HCT116 (cell line): ENCODE results near the gene TBC1D1. TPM values are rescaled to one million over a fixed set of nuclear protein-coding genes. Genes with fewer than 3 reads are reported as not detected.

Source experiments
- ATAC-seq: fragments of 200-7000 bp; cut with Tn5 transposase; 2 replicates; pipeline ENCODE4 v1.9.1; 2020; ENCODE audit warnings: mild to moderate bottlenecking, moderate library complexity
- BruUV-seq: library from RNA; stranded (reverse); fragments of 400-500 nt; replicated peaks from 2 replicates; lab custom pipeline; 2021; lab: Mats Ljungman, UMichigan
- CTCF ChIA-PET: fragments of 300-600 bp; sonication (Branson Sonifier 250); formaldehyde crosslinking; loops from one replicate; lab custom pipeline; 2021; ENCODE audit warnings: antibody characterized with exemption; lab: Charles Lee
- POLR2A ChIA-PET: fragments of 300-600, 350-600 bp; sonication (Branson Sonifier 250); formaldehyde crosslinking; loops from one replicate; lab custom pipeline; 2021; ENCODE audit warnings: antibody characterized with exemption; lab: Charles Lee
- RAD21 ChIA-PET, 2 experiments: fragments of 300-600 bp; sonication (Branson Sonifier 250); formaldehyde crosslinking; loops; one replicate each; lab custom pipeline; 2023; ENCODE audit warnings: low total read pairs in 2 of 2; ENCODE audit not compliant: uncharacterized antibody in 2 of 2, unreplicated experiment in 2 of 2, low non-redundant PET in 1 of 2; lab: Charles Lee
- DNase-seq: peaks from one replicate; pipeline ENCODE4 v3.0.0-alpha.2; 2010; ENCODE audit warnings: low read depth, low spot score
- H2AFZ ChIP-seq: fragments of 200-600 bp; shearing (Covaris generic), sonication (generic); 2 replicates; pipeline ENCODE4 v1.6.1; 2017; ENCODE audit warnings: low read depth, mixed run types, mixed read lengths, antibody characterized with exemption, low read length; ENCODE audit not compliant: poor library complexity, severe bottlenecking
- H3K27ac ChIP-seq: 2 replicates; pipeline ENCODE4 v1.5.1; 2012; ENCODE audit warnings: low read depth, low read length
- H3K27me3 ChIP-seq: fragments of 200-600 bp; sonication (generic); 2 replicates; pipeline ENCODE4 v1.6.1; 2016; ENCODE audit warnings: mixed run types, low read length, mixed read lengths; ENCODE audit not compliant: insufficient read depth
- H3K36me3 ChIP-seq, 2 experiments: fragments of 200-500 bp in 1 of 2; fragments of 200-600 bp in 1 of 2; sonication (Bioruptor generic) in 1 of 2; sonication (generic) in 1 of 2; 2 replicates each; pipeline versions ENCODE4 v1.5.1 to v1.6.1; 2014 to 2016; ENCODE audit warnings: low read length in 2 of 2, inconsistent platforms in 1 of 2, mixed read lengths in 1 of 2, mixed run types in 1 of 2; ENCODE audit not compliant: insufficient read depth in 2 of 2, control insufficient read depth in 1 of 2
- H3K4me1 ChIP-seq, 2 experiments: fragments of 200-600 bp in 1 of 2; sonication (generic) in 1 of 2; 2 replicates each; pipeline versions ENCODE4 v1.5.1 to v1.6.1; 2012 to 2017; ENCODE audit warnings: low read length in 2 of 2, inconsistent platforms in 1 of 2, mild to moderate bottlenecking in 1 of 2, mixed read lengths in 1 of 2, mixed run types in 1 of 2, moderate library complexity in 1 of 2; ENCODE audit not compliant: insufficient read depth in 2 of 2, control insufficient read depth in 1 of 2
- H3K4me2 ChIP-seq: fragments of 200-600 bp; sonication (generic); 2 replicates; pipeline ENCODE4 v1.6.1; 2017; ENCODE audit warnings: mixed run types, low read length, mixed read lengths
- H3K4me3 ChIP-seq, 2 experiments: fragments of 200-600 bp in 1 of 2; sonication (generic) in 1 of 2; replicated peaks in 1 of 2; 2 replicates each; pipeline ENCODE4 v1.5.1; 2011 to 2016; ENCODE audit warnings: low read length in 2 of 2, control low read depth in 1 of 2, low read depth in 1 of 2, mild to moderate bottlenecking in 1 of 2, mixed read lengths in 1 of 2, mixed run types in 1 of 2
- H3K79me2 ChIP-seq: fragments of 200-600 bp; sonication (generic); 2 replicates; pipeline ENCODE4 v1.6.1; 2017; ENCODE audit warnings: mild to moderate bottlenecking, mixed run types, low read length, moderate library complexity, mixed read lengths; ENCODE audit not compliant: insufficient read depth
- H3K9ac ChIP-seq: fragments of 200-600 bp; sonication (generic); 2 replicates; pipeline ENCODE4 v1.6.1; 2016; ENCODE audit warnings: low read length, mixed read lengths
- H3K9me2 ChIP-seq: fragments of 200-600 bp; sonication (generic), shearing (Covaris generic); 2 replicates; pipeline ENCODE4 v1.6.1; 2017; ENCODE audit warnings: mixed run types, mild to moderate bottlenecking, moderate library complexity; ENCODE audit not compliant: insufficient read depth
- H3K9me3 ChIP-seq, 2 experiments: fragments of 200-500 bp in 1 of 2; fragments of 200-600 bp in 1 of 2; sonication (Bioruptor generic) in 1 of 2; sonication (generic) in 1 of 2; 2 replicates each; pipeline ENCODE4 v1.6.1; 2014 to 2017; ENCODE audit warnings: low read length in 2 of 2, mixed read lengths in 2 of 2, inconsistent platforms in 1 of 2, low read depth in 1 of 2, mild to moderate bottlenecking in 1 of 2, mixed run types in 1 of 2, moderate library complexity in 1 of 2; ENCODE audit not compliant: control insufficient read depth in 1 of 2, insufficient read depth in 1 of 2
- H4K20me1 ChIP-seq: fragments of 200-600 bp; sonication (generic), shearing (Covaris generic); 2 replicates; pipeline ENCODE4 v1.6.1; 2017; ENCODE audit warnings: mixed run types, mild to moderate bottlenecking, moderate library complexity; ENCODE audit not compliant: insufficient read depth
- CBX3 ChIP-seq: IDR thresholded peaks from 2 replicates; pipeline ENCODE4 v1.6.1; 2012; ENCODE audit warnings: low read depth
- EGR1 ChIP-seq: IDR thresholded peaks from 2 replicates; pipeline ENCODE4 v1.6.1; 2012; ENCODE audit warnings: low read depth
- ELF1 ChIP-seq: IDR thresholded peaks from 2 replicates; pipeline ENCODE4 v1.6.1; 2012; ENCODE audit warnings: low read depth, borderline replicate concordance
- EZH2 ChIP-seq: fragments of 200-600 bp; sonication (generic); IDR thresholded peaks from 2 replicates; pipeline ENCODE4 v1.6.1; 2017; ENCODE audit warnings: antibody characterized with exemption, mixed run types
- EZH2phosphoT487 ChIP-seq: fragments of 200-600 bp; IDR thresholded peaks from 2 replicates; pipeline ENCODE4 v1.6.1; 2018; ENCODE audit warnings: antibody characterized with exemption, borderline replicate concordance
- FOSL1 ChIP-seq: IDR thresholded peaks from 2 replicates; pipeline ENCODE4 v1.6.1; 2012; ENCODE audit warnings: low read depth
- JUND ChIP-seq: IDR thresholded peaks from 2 replicates; pipeline ENCODE4 v1.6.1; 2012
- POLR2A ChIP-seq: IDR thresholded peaks from 2 replicates; pipeline ENCODE4 v1.7.0; 2011; ENCODE audit warnings: borderline replicate concordance; ENCODE audit not compliant: insufficient read depth, insufficient read length; ENCODE audit errors: extremely low read depth
- POLR2AphosphoS5 ChIP-seq: IDR thresholded peaks from 2 replicates; pipeline ENCODE4 v1.6.1; 2011; ENCODE audit warnings: mild to moderate bottlenecking, low read depth, low read length, moderate library complexity
- SP1 ChIP-seq: IDR thresholded peaks from 2 replicates; pipeline ENCODE4 v1.6.1; 2012; ENCODE audit warnings: low read depth
- TCF7L2 ChIP-seq: IDR thresholded peaks from 2 replicates; pipeline ENCODE4 v1.7.0; 2011; ENCODE audit warnings: borderline replicate concordance, inconsistent platforms; ENCODE audit not compliant: insufficient read depth, insufficient read length; ENCODE audit errors: extremely low read depth
- YY1 ChIP-seq: IDR thresholded peaks from 2 replicates; pipeline ENCODE4 v1.6.1; 2011; ENCODE audit warnings: low read length, low read depth, moderate library complexity, mild to moderate bottlenecking; ENCODE audit not compliant: insufficient replicate concordance; ENCODE audit errors: extremely low read depth
- ZFX ChIP-seq: fragments of 450-650 bp; IDR thresholded peaks from 2 replicates; pipeline ENCODE4 v1.6.1; 2017
- intact Hi-C: fragments of 100-400 bp; cut with micrococcal nuclease; formaldehyde crosslinking; loops from 2 replicates; pipeline ENCODE4 v1.10.0; 2022
- total RNA-seq: library from RNA; stranded (reverse); gene quantifications from one replicate; pipeline ENCODE4 v1.2.1, GENCODE V29; 2021; ENCODE audit not compliant: unreplicated experiment
- TF ChIP-seq, protein P1 (sequence below), 3 experiments: fragments of 200-600 bp in 1 of 3; sonication (generic) in 1 of 3; IDR thresholded peaks in 2 of 3; conservative IDR thresholded peaks in 1 of 3; 2 replicates each; pipeline ENCODE4 v1.5.1; 2012 to 2017; ENCODE audit warnings: low read depth in 2 of 3, low read length in 2 of 3, antibody characterized with exemption in 1 of 3, borderline replicate concordance in 1 of 3, control low read depth in 1 of 3, mild to moderate bottlenecking in 1 of 3, mixed read lengths in 1 of 3, mixed run types in 1 of 3, moderate library complexity in 1 of 3; ENCODE audit not compliant: insufficient read depth in 1 of 3
- TF ChIP-seq, protein P2 (sequence below): IDR thresholded peaks from 2 replicates; pipeline ENCODE4 v1.6.1; 2012
- TF ChIP-seq, protein P3 (sequence below): IDR thresholded peaks from 2 replicates; pipeline ENCODE4 v1.6.1; 2012; ENCODE audit warnings: low read depth

The TBC1D1 gene
- total RNA-seq, 1 experiment from 2014 or later: 82.7 TPM

- no peak for ATAC-seq
- Histone ChIP-seq H3K9me3 (no peaks in the 10 kb centered on the region), H3K9me2 (no peaks in the 10 kb centered on the region), H3K4me1 (peaks cover 16 to 23% of the 10 kb centered on the region in 2 experiments), H3K36me3 (no peaks in the 10 kb centered on the region), H3K79me2 (no peaks in the 10 kb centered on the region), H2AFZ (no peak overlapping the region), H3K9ac (no peak overlapping the region), H3K27ac (no peak overlapping the region), H3K4me2 (no peak overlapping the region), H3K4me3 (no peak overlapping the region), H4K20me1 (no peaks in the 10 kb centered on the region), H3K27me3 (no peaks in the 10 kb centered on the region)
- TF ChIP-seq, protein P1, sequence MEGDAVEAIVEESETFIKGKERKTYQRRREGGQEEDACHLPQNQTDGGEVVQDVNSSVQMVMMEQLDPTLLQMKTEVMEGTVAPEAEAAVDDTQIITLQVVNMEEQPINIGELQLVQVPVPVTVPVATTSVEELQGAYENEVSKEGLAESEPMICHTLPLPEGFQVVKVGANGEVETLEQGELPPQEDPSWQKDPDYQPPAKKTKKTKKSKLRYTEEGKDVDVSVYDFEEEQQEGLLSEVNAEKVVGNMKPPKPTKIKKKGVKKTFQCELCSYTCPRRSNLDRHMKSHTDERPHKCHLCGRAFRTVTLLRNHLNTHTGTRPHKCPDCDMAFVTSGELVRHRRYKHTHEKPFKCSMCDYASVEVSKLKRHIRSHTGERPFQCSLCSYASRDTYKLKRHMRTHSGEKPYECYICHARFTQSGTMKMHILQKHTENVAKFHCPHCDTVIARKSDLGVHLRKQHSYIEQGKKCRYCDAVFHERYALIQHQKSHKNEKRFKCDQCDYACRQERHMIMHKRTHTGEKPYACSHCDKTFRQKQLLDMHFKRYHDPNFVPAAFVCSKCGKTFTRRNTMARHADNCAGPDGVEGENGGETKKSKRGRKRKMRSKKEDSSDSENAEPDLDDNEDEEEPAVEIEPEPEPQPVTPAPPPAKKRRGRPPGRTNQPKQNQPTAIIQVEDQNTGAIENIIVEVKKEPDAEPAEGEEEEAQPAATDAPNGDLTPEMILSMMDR (IDR thresholded peaks at IDR 0.05 in 2 of 3, conservative IDR thresholded peaks at IDR 0.05 in 1 of 3; ENCODE audit: borderline replicate concordance in 1 of 3, insufficient read depth in 1 of 3, low read depth in 2 of 3, low read length in 2 of 3): no peak
- TF ChIP-seq EGR1: no peak
- TF ChIP-seq FOSL1: no peak
- TF ChIP-seq EZH2: no peak
- TF ChIP-seq CBX3: no peak
- no peak for TF ChIP-seq EZH2phosphoT487
- TF ChIP-seq SP1: no peak
- TF ChIP-seq ELF1: no peak
- TF ChIP-seq ZFX: no peak
- TF ChIP-seq TCF7L2: no peak
- no peak for TF ChIP-seq POLR2A
- no peak for TF ChIP-seq YY1
- no peak for TF ChIP-seq JUND
- no peak for TF ChIP-seq POLR2AphosphoS5
- TF ChIP-seq, protein P2, sequence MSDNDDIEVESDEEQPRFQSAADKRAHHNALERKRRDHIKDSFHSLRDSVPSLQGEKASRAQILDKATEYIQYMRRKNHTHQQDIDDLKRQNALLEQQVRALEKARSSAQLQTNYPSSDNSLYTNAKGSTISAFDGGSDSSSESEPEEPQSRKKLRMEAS: no peak
- TF ChIP-seq, protein P3, sequence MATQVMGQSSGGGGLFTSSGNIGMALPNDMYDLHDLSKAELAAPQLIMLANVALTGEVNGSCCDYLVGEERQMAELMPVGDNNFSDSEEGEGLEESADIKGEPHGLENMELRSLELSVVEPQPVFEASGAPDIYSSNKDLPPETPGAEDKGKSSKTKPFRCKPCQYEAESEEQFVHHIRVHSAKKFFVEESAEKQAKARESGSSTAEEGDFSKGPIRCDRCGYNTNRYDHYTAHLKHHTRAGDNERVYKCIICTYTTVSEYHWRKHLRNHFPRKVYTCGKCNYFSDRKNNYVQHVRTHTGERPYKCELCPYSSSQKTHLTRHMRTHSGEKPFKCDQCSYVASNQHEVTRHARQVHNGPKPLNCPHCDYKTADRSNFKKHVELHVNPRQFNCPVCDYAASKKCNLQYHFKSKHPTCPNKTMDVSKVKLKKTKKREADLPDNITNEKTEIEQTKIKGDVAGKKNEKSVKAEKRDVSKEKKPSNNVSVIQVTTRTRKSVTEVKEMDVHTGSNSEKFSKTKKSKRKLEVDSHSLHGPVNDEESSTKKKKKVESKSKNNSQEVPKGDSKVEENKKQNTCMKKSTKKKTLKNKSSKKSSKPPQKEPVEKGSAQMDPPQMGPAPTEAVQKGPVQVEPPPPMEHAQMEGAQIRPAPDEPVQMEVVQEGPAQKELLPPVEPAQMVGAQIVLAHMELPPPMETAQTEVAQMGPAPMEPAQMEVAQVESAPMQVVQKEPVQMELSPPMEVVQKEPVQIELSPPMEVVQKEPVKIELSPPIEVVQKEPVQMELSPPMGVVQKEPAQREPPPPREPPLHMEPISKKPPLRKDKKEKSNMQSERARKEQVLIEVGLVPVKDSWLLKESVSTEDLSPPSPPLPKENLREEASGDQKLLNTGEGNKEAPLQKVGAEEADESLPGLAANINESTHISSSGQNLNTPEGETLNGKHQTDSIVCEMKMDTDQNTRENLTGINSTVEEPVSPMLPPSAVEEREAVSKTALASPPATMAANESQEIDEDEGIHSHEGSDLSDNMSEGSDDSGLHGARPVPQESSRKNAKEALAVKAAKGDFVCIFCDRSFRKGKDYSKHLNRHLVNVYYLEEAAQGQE: no peak
- CTCF ChIA-PET: no interaction called here
- POLR2A ChIA-PET: no interaction called here
- no peak for DNase-seq
- RAD21 ChIA-PET: no interaction called here
- BruUV-seq: no TSS peak
- intact Hi-C loops: no loop called here
Measured at GRCh38 chr4:38151873-38152272, 261.0 kb downstream of the TBC1D1 start.
